Measurements from ENCODE around the gene HCST.

- TF ChIP-seq, protein P1, sequence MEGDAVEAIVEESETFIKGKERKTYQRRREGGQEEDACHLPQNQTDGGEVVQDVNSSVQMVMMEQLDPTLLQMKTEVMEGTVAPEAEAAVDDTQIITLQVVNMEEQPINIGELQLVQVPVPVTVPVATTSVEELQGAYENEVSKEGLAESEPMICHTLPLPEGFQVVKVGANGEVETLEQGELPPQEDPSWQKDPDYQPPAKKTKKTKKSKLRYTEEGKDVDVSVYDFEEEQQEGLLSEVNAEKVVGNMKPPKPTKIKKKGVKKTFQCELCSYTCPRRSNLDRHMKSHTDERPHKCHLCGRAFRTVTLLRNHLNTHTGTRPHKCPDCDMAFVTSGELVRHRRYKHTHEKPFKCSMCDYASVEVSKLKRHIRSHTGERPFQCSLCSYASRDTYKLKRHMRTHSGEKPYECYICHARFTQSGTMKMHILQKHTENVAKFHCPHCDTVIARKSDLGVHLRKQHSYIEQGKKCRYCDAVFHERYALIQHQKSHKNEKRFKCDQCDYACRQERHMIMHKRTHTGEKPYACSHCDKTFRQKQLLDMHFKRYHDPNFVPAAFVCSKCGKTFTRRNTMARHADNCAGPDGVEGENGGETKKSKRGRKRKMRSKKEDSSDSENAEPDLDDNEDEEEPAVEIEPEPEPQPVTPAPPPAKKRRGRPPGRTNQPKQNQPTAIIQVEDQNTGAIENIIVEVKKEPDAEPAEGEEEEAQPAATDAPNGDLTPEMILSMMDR (IDR thresholded peaks at IDR 0.05): no peak
- no peak for TF ChIP-seq POLR2A (IDR thresholded peaks at IDR 0.05)
These were observed 11.3 kb downstream of the HCST start for GRCh38 chr19:35913589-35913988.
